Pancreas (tissue), 10 donors: ENCODE data around the gene SH3GL3. TPM values are rescaled to one million over a fixed set of nuclear protein-coding genes. Genes with fewer than 3 reads are reported as not detected.

Source experiments
- ATAC-seq, 4 donors: fragments of 200-7000 bp; cut with Tn5 transposase; one replicate each; pipeline versions ENCODE4 v1.8.0 to v1.9.1; 2020; ENCODE audit warnings: mild to moderate bottlenecking in 4 of 4, moderate library complexity in 4 of 4
- DNase-seq, 6 donors: peaks; one replicate each; pipeline ENCODE4 v3.0.0-alpha.2; 2020
- FAIRE-seq: peaks from 2 replicates; lab custom pipeline; 2012; peaks lifted over from hg19 to GRCh38; lab: Jason Lieb, UNC
- H3K27ac ChIP-seq, 4 donors: fragments of 200-600 bp; sonication (generic); 1 replicate in 3 of 4; 2 replicates in 1 of 4; pipeline versions ENCODE4 v1.5.0 to v1.8.0; 2020
- H3K27me3 ChIP-seq, 4 donors: fragments of 200-600 bp; one replicate each; pipeline ENCODE4 v1.8.0; 2021
- H3K36me3 ChIP-seq, 3 donors: fragments of 200-600 bp; sonication (generic) in 1 of 3; one replicate each; pipeline versions ENCODE4 v1.5.0 to v1.8.0; 2020 to 2021
- H3K4me1 ChIP-seq, 3 donors: fragments of 200-600 bp; one replicate each; pipeline ENCODE4 v1.8.0; 2021
- H3K4me3 ChIP-seq, 4 donors: fragments of 200-600 bp; sonication (generic) in 2 of 4; one replicate each; pipeline versions ENCODE4 v1.5.0 to v1.8.0; 2020 to 2021
- H3K9me3 ChIP-seq, 4 donors: fragments of 200-600 bp; one replicate each; pipeline ENCODE4 v1.8.0; 2021
- CTCF ChIP-seq, 4 donors: fragments of 200-600 bp; sonication (generic) in 3 of 4; IDR thresholded peaks; one replicate each; pipeline versions ENCODE4 v1.5.0 to v1.8.0; 2021; ENCODE audit warnings: antibody characterized with exemption in 4 of 4
- WGBS, 2 donors: extraction: QIAGEN DNeasy Blood & Tissue Kit; methylation state at CpG; one replicate each; pipeline ENCODE4 v1.1.7; 2013; 5-methylcytosine and 5-hydroxymethylcytosine counted together
- intact Hi-C, 3 donors: fragments of 100-400 bp; cut with DNase I; formaldehyde crosslinking; loops; one replicate each; pipeline versions ENCODE4 v1.11.1 to v1.14.2; 2022
- polyA plus RNA-seq, 2 donors: library from polyadenylated mRNA; stranded (reverse); fragments of 200-250 nt; gene quantifications; one replicate each; pipeline ENCODE4 v1.2.3, GENCODE V29; 2013
- total RNA-seq, 6 donors: library from RNA; stranded (reverse); fragmentation: NEBNext Ultra II Directional in 4 of 6; extraction: Animal tissue kit (Norgen Biotek cat#: 25700) in 4 of 6; gene quantifications; one replicate each; pipeline versions ENCODE4 v1.2.1 to v1.2.4, GENCODE V29; 2021 to 2023
- donor health status: healthy with polysubstance abuse.
- donor health status: DM: no; HTN: no; CAD: no; lungs with moderate emphysema.
- donor health status: DM: no; HTN: no; CAD: no.
- donor health status: control.
- donor health status: control.
- donor health status: Bipolar disorder and iron deficiency.
- donor health status: DM: yes; HTN: yes; CAD: no.
- donor health status: DM: no; HTN: no; CAD: no.
- donor health status: DM: no; HTN: no; CAD: no.
- donor health status: DM: yes; HTN: yes; CAD: no.

SH3GL3 gene
- total and polyA plus RNA-seq, 8 donors = 0.23 to 0.87 (median 0.54) TPM; not detected in 4

- H3K4me1 ChIP-seq = no peaks in the 10 kb centered on the region
- H3K4me3 ChIP-seq = no peak overlapping the region
- no peak for DNase-seq
- TF ChIP-seq CTCF (IDR thresholded peaks at IDR 0.05) = no peak
- H3K36me3 ChIP-seq = no peaks in the 10 kb centered on the region
- H3K27me3 ChIP-seq = no peaks in the 10 kb centered on the region
- no peak for FAIRE-seq
- no peaks in the 10 kb centered on the region for H3K9me3 ChIP-seq
- no peak overlapping the region for H3K27ac ChIP-seq
- intact Hi-C loops = no loop called here
- WGBS, 2 donors = 89 to 95% methylated on average over 2 of the region's 2 CpGs
- ATAC-seq = no peak
Measured at GRCh38 chr15:83602021-83602420, 154.9 kb downstream of the SH3GL3 start.

GRCh38 chr15:83604549-83604948, 157.4 kb downstream of the SH3GL3 start:
- FAIRE-seq = no peak
- H3K4me3 ChIP-seq = no peak overlapping the region
- H3K9me3 ChIP-seq = no peaks in the 10 kb centered on the region
- H3K36me3 ChIP-seq = no peaks in the 10 kb centered on the region
- intact Hi-C loops = no loop called here
- no peak for TF ChIP-seq CTCF (IDR thresholded peaks at IDR 0.05)
- no peak for DNase-seq
- 80 to 92% methylated on average over 1 of the region's 1 CpG for whole genome bisulfite sequencing, 2 donors
- no peak overlapping the region for H3K27ac ChIP-seq
- no peak for ATAC-seq
- H3K27me3 ChIP-seq = no peaks in the 10 kb centered on the region
- no peaks in the 10 kb centered on the region for H3K4me1 ChIP-seq

GRCh38 chr15:83605111-83605945, 158.2 kb downstream of the SH3GL3 start:
- intact Hi-C loops = no loop called here
- 61 to 63% methylated on average over 7 of the region's 7 CpGs for WGBS, 2 donors
- no peak for TF ChIP-seq CTCF (IDR thresholded peaks at IDR 0.05)
- H3K27ac ChIP-seq = no peak overlapping the region
- no peak for FAIRE-seq
- H3K4me1 ChIP-seq = no peaks in the 10 kb centered on the region
- H3K36me3 ChIP-seq = no peaks in the 10 kb centered on the region
- H3K27me3 ChIP-seq = no peaks in the 10 kb centered on the region
- DNase-seq = no peak
- ATAC-seq = peak in 1 of 4 donors; percentile 44
- H3K4me3 ChIP-seq = no peak overlapping the region
- no peaks in the 10 kb centered on the region for H3K9me3 ChIP-seq

- FAIRE-seq = no peak
Measured at GRCh38 chr15:83610132-83610531, 163.0 kb downstream of the SH3GL3 start.

More at GRCh38 chr15:83610132-83610531, 163.0 kb downstream of the SH3GL3 start:
- no peak for TF ChIP-seq CTCF (IDR thresholded peaks at IDR 0.05)
- 91 to 100% methylated on average over 3 of the region's 3 CpGs for WGBS, 2 donors
- Histone ChIP-seq H3K4me1 (peaks cover 0 to 9% (median 8%) of the 10 kb centered on the region in 3 donors), H3K9me3 (no peaks in the 10 kb centered on the region), H3K27me3 (no peaks in the 10 kb centered on the region), H3K27ac (no peak overlapping the region), H3K4me3 (no peak overlapping the region), H3K36me3 (no peaks in the 10 kb centered on the region)
- intact Hi-C loops = no loop called here
- no peak for DNase-seq
- ATAC-seq = no peak
